ENCODE results near the gene LAYN.
A peak's percentile ranks its signal among the peaks of the same experiment; 100 is the strongest.

Gene LAYN

DNA sequence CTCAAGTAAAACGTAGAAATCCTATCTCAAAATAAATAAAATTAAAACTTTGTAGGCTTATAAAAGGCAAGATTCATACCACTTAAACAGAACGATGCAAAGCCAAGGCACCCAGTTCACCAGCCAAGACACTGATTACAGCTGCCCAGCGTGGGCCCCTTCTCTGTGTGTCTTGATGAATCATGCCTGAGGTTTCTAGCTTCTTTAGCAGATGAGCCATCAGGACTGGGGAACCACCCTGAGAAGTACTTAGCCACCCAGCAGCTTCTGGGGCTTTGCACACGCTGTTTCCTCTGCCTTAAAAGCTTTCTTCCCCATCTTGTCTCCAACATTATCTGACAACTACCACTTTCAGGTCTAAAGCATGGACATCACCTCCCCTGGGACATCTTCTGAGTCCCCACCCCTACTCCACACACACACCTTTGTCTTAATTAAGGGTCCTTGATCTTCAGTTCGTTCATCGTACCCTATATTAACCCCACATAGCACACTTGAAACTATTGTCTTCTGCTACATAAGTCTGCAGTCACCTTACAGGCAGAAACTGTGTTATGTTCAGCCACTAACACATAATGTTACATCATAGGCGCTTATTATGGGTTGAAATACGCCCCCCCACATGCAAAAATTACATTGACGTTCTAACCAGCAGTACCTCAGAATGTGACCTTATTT, 8.7 kb upstream of the LAYN start:
- no peak for DNase-seq

DNA sequence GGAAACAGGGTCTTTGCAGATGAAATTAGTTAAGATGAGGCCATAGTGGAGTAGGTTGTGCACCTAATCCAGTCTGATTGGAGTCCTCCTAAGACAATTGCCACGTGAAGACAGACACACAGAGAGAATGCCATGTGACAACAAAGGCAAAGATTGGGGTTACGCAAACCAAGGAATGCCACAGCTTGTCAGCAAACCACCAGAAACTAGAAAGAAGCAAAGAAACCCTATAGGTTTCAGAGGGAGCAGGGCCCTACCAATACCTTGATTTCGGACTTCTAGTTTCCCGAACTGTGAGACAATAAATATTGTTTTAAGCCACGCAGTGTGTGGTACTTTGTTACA, 8.2 kb upstream of the LAYN start:
- DNase-seq: no peak

DNA sequence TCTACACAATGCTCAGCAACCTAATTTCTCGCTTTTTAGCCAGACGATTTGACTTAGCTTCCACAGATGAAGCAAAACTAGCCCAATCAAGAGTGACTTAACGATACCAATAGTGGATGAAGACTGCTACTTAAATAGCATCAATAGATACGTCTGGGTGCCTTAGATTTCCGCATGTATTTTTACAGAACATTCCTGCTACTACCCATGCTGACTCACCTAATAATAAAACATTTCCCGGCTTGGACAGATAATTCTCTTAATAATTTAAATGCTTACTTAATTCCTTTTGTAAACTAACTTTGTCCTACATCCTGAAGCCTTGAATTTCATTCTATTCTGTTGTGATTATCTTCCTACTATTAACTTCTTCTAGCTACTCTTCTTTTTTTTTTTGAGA, 5.2 kb upstream of the LAYN start:
- DNase-seq: no peak

DNA sequence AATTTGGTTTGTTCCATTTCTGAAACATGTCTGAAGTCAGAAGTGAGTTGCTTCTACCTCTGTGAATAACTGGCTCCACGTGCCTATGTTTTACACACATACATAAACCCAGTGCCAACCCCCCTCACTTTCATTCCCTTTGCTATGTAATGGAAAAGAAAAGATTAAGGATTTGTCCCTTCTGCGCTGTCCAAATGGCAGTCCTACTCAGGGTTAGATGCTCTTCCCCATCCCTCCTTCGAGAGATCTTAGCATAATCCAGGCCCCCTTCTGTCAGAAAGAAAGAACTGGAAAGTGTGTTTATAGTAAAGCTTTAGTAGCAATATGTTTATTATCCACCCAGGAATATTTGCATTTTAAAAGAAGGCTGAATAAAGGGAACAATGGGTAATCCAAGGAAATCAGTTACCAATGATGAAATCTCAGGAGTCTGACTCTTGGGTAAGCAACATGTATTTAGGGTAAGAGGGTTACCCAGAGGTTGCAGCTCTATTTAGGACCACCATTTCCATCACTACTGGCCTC, 3.1 kb upstream of the LAYN start:
- DNase-seq: no peak

DNA sequence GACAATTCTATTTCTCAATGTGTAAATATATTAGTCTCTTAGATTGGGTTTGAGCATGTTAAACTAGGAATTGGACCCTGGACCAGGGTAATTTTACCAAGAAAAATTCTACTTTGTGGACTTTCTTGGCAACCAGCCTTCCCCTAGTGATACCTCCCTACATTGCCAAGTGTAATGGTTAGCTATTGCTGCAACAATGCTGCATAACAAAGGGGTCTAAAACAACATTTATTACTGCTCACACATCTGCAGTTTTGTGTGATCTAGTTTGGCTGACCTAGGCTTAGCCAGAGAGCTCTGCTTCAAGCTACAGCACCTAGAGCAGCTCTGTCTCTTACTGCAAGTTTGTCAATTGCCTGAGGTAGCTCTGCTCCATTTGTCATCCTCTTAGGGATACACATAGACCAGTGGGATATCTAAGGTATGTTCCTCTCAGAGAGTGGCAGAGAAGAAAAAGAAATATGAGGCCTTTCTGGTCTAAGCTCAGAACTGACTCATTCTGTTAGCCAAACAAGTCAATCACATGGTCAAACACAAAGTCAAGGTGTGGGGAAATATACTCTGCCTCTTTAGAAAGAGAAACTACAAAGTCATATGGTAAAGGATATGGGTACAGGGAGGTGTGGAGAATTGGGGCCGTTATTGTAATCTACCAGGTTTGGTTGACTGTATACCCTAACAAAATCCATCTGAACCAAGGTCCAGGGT, 2.0 kb upstream of the LAYN start:
- no peak for DNase-seq

DNA sequence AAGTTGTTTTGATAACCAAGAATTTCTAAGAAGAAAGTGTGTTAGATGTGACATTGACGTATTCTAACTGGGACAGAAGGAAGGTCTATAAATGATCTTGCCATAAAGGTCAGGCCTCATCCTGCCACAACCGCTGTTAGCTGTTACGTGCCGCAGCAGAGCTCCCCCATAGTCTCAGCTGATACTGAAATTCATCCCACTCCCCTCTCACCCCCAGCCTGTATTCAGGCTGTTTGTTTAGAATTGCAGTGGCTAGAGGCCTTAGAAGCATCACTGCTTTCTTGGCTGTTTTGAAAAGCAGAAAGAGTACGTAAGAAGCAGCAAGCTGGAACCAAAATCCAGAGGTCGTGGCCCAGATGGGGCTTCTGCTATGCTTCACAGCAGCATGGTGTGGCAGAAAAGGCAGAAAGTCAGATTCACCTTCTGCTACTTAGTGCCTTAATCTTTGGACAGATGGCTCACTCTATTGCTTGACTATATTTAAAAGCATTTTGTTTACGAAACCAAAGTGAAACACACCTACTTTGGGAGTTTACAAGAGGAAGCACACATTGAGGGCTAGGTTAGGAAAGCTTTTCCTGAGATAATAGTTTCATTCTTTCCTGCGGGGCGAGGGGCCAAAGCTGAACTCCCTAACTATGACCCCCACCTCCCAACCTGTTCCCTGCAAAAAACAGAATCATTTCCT, 950 bp upstream of the LAYN start:
- DNase-seq: no peak

DNA sequence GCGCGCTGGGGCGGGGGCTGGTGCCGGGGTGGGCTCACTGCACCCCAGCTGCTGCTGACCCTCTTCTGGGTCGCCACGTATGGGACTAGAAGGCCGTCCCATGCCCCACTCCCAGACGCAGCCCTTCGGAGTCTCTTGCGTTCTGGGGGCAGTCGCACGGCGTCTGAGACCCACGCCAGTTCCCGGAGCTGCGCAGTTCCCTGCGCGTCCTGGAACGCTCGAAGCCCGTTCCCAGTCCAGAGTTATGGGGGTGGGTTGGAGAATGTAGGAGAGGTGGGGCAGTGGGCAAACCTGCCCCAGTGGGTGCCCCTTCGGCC, 375 bp downstream of the LAYN start:
- DNase-seq: no peak

DNA sequence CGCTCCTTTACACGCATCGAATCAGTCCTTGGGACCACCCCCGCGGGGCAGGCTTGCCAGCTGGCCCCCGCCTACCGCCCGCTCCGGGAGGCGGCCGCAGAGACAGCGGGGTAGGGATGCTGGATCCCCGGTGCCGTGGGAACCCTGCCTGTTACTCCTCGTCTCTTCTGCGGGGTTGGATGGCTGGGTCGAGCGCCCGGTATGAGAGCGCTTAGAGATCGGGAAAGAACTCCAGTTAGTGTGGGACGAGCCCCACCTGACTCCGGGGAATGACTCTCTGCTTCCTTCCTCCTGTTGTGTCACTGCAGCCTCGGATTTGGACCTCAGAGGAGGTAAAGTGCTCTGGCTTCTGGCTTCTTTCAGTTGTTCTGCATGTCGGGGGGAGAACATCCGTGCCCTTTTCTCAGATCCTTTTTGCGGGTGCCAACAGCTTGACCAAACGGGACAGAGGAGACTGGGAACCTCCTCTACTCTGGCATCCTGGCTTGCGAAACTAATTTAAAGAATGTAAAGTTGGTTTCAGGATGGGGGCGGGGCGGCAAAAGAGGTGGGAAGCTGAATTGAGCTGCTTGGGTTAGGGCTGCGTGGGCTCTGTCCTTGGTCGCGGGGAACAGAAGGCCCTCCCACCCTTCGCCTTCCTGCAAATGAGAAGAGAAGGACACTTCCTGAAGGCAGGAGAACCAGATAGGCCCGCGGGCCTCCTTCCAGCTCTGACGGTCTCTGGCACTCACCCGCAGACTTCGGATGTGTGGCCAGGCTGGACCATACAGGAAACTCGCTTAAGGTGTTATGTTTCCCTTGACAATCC, 938 bp downstream of the LAYN start:
- no peak for DNase-seq

DNA sequence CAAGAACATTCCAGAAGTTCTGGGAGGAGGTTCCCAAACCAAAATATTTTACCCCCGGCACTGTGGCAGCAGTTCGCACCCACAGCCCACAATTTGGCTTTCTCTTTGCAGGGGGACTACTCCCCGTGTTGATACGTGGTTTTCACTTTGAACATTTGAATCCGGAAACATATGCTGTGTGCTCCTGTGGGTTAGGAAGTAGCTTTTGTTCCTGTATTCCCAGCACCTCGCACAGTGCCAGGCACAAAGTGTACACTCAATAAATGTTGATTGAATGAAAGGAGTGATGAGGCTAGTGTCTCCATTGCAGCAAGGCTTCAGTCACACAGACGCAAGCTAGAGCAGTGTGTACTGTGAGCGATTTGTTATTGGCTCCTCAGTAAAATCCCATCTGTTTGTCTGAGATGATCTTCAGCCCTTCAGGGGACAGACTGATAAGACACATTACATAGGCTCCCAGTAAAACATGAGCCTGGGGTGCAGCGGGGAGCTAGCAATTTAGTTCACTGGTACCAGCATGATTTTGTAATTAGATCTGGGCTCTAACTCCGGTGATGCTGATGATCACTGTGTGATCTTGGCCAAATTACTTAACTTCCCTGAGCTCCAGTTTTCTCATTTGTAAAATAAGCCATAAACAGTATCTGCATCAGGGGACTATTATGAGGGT, 2.2 kb downstream of the LAYN start:
- no peak for DNase-seq

DNA sequence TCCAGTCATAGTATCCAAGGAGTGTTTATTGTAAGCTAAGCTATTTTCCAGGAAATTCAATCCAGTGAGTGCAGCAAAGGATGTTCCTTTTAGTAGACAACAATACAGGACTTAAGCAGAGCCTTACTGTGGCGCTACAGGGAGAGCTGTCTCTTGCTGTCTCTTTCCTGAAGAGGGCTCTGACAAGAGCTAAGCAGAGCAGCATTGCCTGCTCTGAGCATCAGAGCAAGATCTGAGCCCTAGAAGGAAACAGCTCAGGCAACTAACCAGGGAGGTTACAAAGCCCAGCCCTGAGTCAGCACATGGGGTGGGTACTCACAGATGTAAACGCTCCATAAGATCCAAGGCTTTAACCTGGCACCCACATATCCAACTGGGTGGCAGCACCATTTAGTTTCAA, 8.0 kb downstream of the LAYN start:
- no peak for DNase-seq

DNA sequence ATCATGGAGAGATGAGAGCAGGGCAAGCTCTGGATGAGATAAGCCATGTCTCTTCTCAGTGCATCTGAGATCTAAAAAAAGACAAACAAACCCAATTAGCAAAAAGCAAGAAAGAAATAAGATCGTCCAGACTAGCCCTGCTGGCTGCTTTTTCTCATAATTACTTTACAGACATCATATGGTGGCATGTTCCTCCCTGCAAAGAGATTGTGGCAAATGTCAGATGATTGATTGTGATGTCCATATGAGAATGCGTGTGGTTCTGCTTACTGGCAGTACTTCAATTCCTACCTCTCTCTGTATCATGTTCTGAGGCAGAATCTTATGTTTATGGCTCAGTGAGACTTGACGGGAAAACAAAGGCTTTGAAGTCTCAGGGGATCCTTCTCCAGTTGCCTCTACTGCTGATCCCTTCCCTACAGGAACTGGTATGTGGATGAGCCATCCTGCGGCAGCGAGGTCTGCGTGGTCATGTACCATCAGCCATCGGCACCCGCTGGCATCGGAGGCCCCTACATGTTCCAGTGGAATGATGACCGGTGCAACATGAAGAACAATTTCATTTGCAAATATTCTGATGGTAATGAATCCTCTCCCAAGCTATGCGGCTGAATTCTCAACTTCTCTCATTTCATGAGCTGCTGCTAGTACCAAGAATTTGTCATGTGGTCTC, 8.8 kb downstream of the LAYN start:
- DNase-seq: peak; percentile 49

DNA sequence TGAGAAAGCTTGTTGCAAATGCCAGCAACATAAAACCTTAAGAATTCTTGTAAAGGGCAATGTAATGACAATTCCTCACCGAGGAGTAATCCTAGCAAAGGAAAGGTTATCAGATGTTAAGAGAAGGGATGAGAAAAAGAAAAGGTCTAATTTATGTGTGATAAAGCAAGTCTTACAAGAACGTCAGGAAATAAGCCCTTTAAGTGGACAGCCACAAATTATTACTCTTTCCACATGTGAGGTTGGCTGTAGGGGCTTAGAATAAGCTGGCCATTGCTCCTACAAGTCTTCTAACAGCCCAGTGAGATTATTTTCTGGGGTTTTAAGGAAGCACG, 9.3 kb downstream of the LAYN start:
- DNase-seq: no peak

DNA sequence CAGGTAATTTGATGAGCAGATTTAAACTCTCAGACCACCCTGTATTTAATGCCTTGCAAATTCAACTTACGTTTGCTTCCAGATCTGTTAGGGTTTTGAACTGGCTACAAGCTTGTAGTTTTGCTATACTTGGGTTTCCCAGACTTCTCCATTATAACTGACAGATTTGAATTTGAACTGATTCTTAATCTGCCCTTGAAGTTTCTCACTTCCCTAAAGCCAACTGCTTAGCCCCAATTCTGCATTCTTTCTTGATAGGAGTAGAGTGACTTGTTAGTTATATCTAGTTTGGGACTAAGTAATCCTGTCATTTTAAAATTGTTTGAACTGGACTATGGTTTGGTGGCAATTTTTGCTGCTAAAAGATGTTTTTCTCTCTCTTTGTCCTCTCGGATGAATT, 9.7 kb downstream of the LAYN start:
- no peak for DNase-seq

DNA sequence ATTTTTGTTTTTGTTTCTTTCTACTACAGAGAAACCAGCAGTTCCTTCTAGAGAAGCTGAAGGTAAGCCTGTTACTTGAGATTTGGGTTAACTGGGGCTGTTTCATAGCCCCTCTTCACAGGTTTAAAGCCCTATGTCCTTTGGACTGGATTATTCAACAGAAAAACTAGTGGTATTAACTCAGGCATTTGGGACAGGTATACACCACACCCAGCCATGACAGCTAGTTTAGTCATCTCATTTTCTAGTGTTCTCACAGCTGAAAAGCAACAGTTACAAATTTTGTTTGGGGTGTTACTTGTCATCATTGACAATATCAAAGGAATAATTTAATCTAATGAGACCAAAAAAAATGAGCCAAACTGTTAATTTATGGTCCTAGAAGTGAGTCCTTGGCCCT, 14.0 kb downstream of the LAYN start:
- no peak for DNase-seq

DNA sequence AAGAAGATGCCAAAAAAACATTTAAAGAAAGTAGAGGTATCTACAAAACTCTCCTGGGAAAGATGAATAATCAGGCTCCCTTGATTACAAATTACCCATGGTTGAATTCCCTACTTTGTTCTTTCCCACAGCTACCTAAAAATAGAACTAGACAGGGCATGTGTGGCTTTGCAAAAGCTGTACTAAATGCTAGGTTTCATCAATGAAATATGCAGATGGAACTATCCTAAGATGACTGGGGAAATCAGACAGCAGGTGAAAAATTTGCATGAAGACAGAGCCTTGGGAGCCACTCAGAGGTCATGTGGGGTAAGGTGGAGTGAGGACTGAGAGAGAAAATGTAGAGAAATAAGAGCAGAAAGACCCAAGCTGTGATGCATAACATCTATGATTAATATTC, 14.7 kb downstream of the LAYN start:
- DNase-seq: peak; percentile 99

DNA sequence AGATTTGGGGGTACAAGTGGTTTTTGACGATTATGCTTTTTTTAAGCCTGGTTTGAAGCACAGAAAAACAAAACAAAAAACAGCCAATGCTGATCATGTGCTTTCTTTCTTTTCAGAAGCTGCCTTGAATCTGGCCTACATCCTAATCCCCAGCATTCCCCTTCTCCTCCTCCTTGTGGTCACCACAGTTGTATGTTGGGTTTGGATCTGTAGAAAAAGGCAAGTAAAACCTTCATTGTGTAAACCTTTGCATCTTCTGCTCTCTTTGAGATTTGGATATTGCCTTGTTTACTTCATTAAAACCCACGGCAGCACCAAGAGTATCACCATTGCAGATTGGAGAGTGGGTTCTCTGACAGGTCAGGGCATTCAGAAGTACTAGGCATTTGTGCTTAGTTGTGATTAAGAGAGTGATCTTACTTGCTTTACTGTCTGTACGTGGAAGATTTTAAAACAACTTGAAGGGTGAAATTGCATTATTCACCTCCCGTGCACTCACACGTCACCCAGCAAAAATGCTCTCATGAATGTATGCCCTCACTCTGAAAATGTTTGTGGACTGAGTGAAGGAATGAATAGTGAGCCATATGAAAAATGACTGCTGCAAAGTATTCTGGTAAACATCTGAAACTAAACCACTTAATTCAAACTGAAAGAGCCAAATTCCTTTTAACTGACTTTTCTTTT, 17.0 kb downstream of the LAYN start:
- no peak for DNase-seq

DNA sequence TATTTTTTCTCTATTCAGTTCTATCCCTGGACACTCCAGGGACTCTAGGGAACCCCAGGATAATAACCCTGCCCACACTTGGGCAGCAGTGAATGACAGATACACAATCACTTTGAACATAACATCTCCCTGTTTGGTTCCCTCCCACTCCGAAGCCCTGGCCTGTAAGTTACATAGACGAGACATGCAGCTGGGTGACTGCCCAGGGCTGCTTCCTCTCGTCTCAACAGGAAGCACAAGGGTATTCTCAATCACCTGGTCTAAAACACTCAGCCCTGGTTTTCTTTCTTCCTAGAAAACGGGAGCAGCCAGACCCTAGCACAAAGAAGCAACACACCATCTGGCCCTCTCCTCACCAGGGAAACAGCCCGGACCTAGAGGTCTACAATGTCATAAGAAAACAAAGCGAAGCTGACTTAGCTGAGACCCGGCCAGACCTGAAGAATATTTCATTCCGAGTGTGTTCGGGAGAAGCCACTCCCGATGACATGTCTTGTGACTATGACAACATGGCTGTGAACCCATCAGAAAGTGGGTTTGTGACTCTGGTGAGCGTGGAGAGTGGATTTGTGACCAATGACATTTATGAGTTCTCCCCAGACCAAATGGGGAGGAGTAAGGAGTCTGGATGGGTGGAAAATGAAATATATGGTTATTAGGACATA, 19.4 kb downstream of the LAYN start:
- no peak for DNase-seq

DNA sequence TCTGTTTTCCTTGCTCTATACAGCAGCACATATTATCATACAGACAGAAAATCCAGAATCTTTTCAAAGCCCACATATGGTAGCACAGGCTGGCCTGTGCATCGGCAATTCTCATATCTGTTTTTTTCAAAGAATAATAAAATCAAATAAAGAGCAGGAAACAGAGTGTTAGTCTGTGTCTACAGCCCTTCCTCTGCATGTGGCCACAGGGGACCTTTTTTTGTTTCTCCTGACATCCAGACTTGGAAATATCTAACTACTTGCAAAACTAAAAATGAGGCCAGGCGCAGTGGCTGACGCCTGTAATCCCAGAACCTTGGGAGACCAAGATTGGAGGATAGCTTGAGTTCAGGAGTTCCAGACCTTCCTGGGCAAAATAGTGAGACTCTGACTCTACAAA, 20.3 kb downstream of the LAYN start:
- DNase-seq: no peak

DNA sequence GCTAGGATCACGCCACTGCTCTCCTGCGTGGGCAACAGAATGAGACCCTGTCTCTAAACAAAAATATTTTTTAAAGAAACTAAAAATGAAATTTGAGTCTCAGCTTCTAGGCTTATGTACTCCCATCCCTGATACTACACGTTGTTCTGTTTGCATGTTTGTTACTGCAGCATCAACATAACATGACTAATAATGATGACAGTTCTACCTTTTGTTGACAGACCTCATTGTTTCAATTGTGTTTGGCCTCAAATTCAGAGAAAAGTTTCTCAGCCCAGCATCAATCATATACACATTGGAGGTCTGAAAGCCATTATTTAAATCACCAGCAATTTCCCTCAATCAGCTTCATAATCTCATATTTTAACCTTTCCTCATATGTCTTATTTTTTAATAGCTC, 20.8 kb downstream of the LAYN start:
- DNase-seq: no peak

DNA sequence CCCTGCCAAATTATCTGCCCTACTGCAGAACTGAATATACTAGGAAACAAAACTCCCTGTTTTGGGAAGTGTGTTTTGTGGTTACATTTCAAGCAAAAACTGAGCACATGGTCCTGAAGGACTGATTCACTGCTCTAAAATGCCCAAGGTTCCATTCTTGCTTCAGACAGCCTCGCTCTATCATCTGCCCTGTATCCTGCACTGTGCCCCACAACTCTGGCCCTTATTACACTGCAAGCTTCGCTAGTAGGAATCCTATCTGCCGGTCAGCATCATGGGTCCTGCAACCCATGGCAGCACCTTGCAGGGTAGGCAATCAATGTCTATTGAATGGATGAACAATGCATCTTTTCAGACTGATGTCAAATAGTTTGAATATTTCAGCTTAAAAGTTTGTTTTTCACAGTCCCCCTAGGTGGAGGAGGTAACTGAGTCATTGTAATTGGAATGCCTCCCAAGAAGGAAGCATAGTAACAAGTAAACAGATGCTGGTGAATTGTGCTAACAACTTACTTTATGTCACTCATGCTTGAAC, 21.3 kb downstream of the LAYN start:
- DNase-seq: no peak
